ENCODE measurements around the gene KLC1.

- TF ChIP-seq CTCF (IDR thresholded peaks at IDR 0.05; ENCODE audit: low read depth, low read length, poor library complexity, severe bottlenecking), result no peak
- TF ChIP-seq EZH2phosphoT487 (IDR thresholded peaks at IDR 0.05; ENCODE audit: borderline replicate concordance, low read length), result no peak
Measured at GRCh38 chr14:103671911-103672310, 42.9 kb downstream of the KLC1 start.

Data from DOHH2 (cell line).